NCI-H1436 treated with DMSO at 0.1 percent for 48 hours (cell line): Measurements from ENCODE around the gene GRPEL2.
"Not testable (repeated sequence)": the region's sequence is repeated elsewhere in the genome, so short reads cannot be mapped to it uniquely, and the experiment has no call there.

Experiments used
- DNase-seq: peaks from one replicate; lab custom pipeline; 2025; lab: John Stamatoyannopoulos, UW

Gene GRPEL2

DNA sequence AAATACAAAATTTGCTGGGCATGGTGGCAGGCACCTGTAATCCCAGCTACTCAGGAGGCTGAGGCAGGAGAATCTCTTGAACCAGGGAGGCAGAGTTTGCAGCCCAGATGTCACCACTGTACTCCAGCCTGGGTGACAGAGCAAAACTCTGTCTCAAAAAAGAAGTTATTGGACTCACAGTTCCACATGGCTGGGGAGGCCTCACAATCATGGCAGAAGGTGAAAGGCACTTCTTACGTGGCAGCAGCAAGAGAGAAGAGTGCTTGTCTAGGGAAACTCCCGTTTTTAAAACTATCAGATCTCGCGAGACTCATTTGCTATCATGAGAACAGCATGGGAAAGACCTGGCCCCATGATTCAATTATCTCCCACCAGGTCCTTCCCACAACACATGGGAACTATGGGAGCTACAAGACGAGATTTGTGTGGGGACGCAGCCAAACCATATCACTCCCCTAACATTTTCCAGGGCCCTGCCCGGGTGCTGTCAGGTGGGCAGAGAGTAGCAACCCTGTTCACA is 53.5 kb downstream of the GRPEL2 start:
- DNase-seq = not testable (repeated sequence)

DNA sequence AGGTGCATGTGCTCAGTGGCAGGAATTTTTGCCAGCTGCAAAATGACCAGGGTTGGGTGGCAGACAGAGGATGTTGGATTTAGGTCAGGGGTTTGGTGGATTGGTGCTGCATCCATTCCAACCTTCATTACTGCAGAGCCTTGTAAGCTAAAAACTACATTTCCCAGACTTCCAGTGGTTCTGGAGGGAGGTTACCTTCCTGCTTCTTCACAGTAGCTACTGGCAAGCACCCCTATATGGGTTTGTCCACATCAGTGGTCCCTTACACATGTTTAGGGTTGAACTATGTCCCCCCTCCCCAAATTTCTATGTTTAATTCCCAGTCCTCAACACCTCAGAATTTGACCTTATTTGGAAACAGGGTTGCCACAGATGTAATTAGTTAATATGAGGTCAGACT is 54.5 kb downstream of the GRPEL2 start:
- no peak for DNase-seq

DNA sequence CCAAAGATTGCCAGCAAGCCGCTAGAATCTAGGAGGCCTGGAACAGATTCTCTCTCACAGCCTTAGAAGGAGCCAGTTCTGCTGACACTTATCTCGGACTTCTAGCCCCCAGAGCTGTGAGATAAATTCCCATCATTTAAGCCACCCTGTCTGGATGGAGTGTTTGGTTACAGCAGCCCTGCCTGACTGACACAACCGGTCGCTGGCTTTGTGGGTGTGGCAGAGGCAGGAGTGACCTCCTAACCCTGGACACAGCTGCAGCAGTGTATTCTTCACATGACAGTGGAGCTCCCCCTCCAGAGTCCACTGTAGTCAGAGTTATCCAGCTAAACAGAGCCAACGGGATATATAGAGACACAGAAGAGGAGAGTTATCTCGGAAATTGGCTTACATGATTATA is 55.0 kb downstream of the GRPEL2 start:
- DNase-seq = no peak

DNA sequence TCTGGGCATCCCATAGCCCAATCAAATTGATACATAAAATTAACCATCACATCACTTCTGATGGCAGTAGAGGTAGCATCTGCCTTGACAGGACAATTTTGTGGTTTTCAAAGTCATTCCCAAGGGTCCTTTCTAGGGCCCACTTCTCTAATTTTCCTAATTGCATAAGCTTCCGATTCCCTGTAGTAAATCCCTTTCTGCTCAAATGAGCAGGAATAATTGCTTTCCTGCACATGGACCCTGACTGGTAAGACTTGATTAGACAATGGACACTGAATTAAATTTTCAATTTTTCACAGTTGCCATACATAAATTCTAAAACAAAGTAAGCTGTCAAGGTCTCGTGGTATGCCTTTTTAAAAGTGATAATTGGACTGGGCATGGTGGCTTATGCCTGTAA is 55.8 kb downstream of the GRPEL2 start:
- no peak for DNase-seq

DNA sequence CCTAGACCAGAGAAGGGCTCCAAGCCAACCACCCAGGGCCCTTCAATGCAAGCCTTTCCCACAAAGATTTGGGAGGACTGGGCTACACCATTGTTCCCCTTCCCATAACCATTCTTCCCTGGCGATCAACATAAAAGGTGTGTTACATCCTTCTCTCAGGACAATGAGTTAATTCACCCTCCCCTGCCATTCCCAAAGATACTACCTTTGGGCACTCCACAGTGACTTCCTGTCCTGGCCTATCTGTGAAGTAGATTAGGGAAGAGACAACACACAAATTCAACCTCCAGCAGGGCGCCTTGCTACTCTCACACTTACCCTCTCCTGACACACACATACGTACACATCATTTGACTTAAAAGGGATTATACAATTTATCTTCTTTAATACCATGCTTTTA is 57.0 kb downstream of the GRPEL2 start:
- DNase-seq = no peak
